A172 (cell line): ENCODE results near the gene GTF3C5. TPM values are rescaled to one million over a fixed set of nuclear protein-coding genes. Genes with fewer than 3 reads are reported as not detected.
"Not testable (repeated sequence)": the region's sequence is repeated elsewhere in the genome, so short reads cannot be mapped to it uniquely, and the experiment has no call there.

Experiments used
- DNase-seq: peaks from one replicate; pipeline ENCODE4 v3.0.0-alpha.2; 2015; ENCODE audit warnings: low spot score
- total RNA-seq: library from RNA; depleted of rRNA; stranded (reverse); fragments of >200 nt; shearing (Covaris generic); gene quantifications from 2 replicates; pipeline ENCODE4 v1.2.3, GENCODE V29; 2014

Gene GTF3C5
- total RNA-seq, 1 experiment from 2014 or later, result 98.4 TPM

GRCh38 chr9:133054194-133054890 is 23.5 kb downstream of the GTF3C5 start:
- no peak for DNase-seq

- DNase-seq, result peak; percentile 79
These were observed 24.2 kb downstream of the GTF3C5 start for GRCh38 chr9:133054966-133055365.

- no peak for DNase-seq
These were observed 25.1 kb downstream of the GTF3C5 start for GRCh38 chr9:133055788-133056420.

- no peak for DNase-seq
These were observed 25.7 kb downstream of the GTF3C5 start for GRCh38 chr9:133056533-133056932.

GRCh38 chr9:133057006-133057405 is 26.2 kb downstream of the GTF3C5 start:
- no peak for DNase-seq

- no peak for DNase-seq
These were observed 26.8 kb downstream of the GTF3C5 start for GRCh38 chr9:133057553-133057952.

GRCh38 chr9:133058071-133058470 is 27.3 kb downstream of the GTF3C5 start:
- DNase-seq, result no peak

- DNase-seq, result no peak
These were observed 27.9 kb downstream of the GTF3C5 start for GRCh38 chr9:133058550-133059320.

- DNase-seq, result no peak
These were observed 28.8 kb downstream of the GTF3C5 start for GRCh38 chr9:133059623-133060022.

- DNase-seq, result no peak
These were observed 29.6 kb downstream of the GTF3C5 start for GRCh38 chr9:133060417-133060841.

- not testable (repeated sequence) for DNase-seq
These were observed 30.4 kb downstream of the GTF3C5 start for GRCh38 chr9:133061019-133061763.

GRCh38 chr9:133061764-133062145 is 31.0 kb downstream of the GTF3C5 start, which contains the start of gene CEL:
Gene CEL, plus strand, starts transcription at chr9:133061981. Its CDS starts 22 bp downstream, at chr9:133062003.
- not testable (repeated sequence) for DNase-seq

GRCh38 chr9:133062569-133062968 is 31.8 kb downstream of the GTF3C5 start:
- not testable (repeated sequence) for DNase-seq

- no peak for DNase-seq
These were observed 32.3 kb downstream of the GTF3C5 start for GRCh38 chr9:133063159-133063499.

GRCh38 chr9:133063500-133064231 is 32.9 kb downstream of the GTF3C5 start:
- DNase-seq, result no peak

GRCh38 chr9:133064241-133065069 is 33.7 kb downstream of the GTF3C5 start:
- no peak for DNase-seq

GRCh38 chr9:133065070-133065388 is 34.2 kb downstream of the GTF3C5 start:
- DNase-seq, result no peak

GRCh38 chr9:133066181-133066983 is 35.6 kb downstream of the GTF3C5 start:
- DNase-seq, result no peak

GRCh38 chr9:133067006-133067405 is 36.2 kb downstream of the GTF3C5 start:
- no peak for DNase-seq

- DNase-seq, result no peak
These were observed 37.0 kb downstream of the GTF3C5 start for GRCh38 chr9:133067813-133068212.
